Thyroid gland (tissue), 4 donors: ENCODE measurements around the gene OOSP1.

Source experiments
- CTCF ChIP-seq, 6 experiments: fragments of 200-600 bp in 3 of 6; fragments of 450-650 bp in 3 of 6; sonication (generic) in 3 of 6; IDR thresholded peaks; one replicate each; pipeline ENCODE4 v1.5.1; 2016 to 2019; ENCODE audit warnings: antibody characterized with exemption in 6 of 6, mild to moderate bottlenecking in 2 of 6, inconsistent platforms in 1 of 6, moderate library complexity in 1 of 6
- POLR2A ChIP-seq, 2 donors: fragments of 450-650 bp; IDR thresholded peaks; one replicate each; pipeline ENCODE4 v1.6.1; 2017; ENCODE audit warnings: antibody characterized with exemption in 2 of 2, mild to moderate bottlenecking in 2 of 2, moderate library complexity in 1 of 2

DNA sequence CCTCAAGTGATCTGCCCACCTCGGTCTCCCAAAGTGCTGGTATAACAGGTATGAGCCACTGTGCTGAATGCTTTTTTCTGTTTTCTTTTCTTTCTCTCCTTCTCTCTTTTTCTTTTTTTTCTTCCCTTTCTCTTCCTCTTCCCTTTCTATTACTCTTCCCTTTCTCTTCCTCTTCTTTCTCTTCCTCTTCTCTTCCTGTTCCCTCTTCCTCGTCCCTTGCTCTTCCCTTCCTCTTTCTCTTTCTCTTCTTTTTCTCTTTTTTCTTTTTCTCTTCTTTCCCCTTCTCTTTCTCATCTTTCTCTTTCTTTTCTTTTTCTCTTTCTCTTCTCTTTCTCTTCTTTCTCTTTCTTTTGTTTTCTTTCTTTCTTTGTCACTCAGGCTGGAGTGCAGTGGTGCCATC is 1.2 kb downstream of the OOSP1 start:
- TF ChIP-seq CTCF (IDR thresholded peaks at IDR 0.05) (no peak), POLR2A (IDR thresholded peaks at IDR 0.05) (no peak)
